Right atrium auricular region (tissue), 2 donors: ENCODE results near the gene MISFA. TPM values are rescaled to one million over a fixed set of nuclear protein-coding genes. Genes with fewer than 3 reads are reported as not detected.
"Not testable (repeated sequence)": the region's sequence is repeated elsewhere in the genome, so short reads cannot be mapped to it uniquely, and the experiment has no call there.

Source experiments
- DNase-seq: peaks from one replicate; pipeline ENCODE4 v3.0.0-alpha.2; 2019; ENCODE audit warnings: low spot score
- H3K27ac ChIP-seq, 2 donors: fragments of 200-600 bp; sonication (generic); 1 replicate in 1 of 2; 2 replicates in 1 of 2; pipeline ENCODE4 v1.5.1; 2016 to 2019
- H3K27me3 ChIP-seq, 2 donors: fragments of 200-600 bp; sonication (generic); one replicate each; pipeline versions ENCODE4 v1.5.1 to v1.6.0; 2017 to 2019
- H3K36me3 ChIP-seq: fragments of 200-600 bp; sonication (generic); one replicate; pipeline ENCODE4 v1.5.1; 2016
- H3K4me1 ChIP-seq, 2 donors: fragments of 200-600 bp; sonication (generic); one replicate each; pipeline versions ENCODE4 v1.5.1 to v1.6.0; 2017 to 2019
- H3K4me3 ChIP-seq, 2 donors: fragments of 200-600 bp; sonication (generic); 1 replicate in 1 of 2; 2 replicates in 1 of 2; pipeline ENCODE4 v1.5.1; 2017 to 2019; ENCODE audit warnings: mild to moderate bottlenecking in 1 of 2, moderate library complexity in 1 of 2
- H3K9me3 ChIP-seq, 2 donors: fragments of 200-600 bp; sonication (generic); one replicate each; pipeline ENCODE4 v1.5.1; 2019
- CTCF ChIP-seq, 2 donors: fragments of 200-600 bp; sonication (generic); IDR thresholded peaks; one replicate each; pipeline ENCODE4 v1.5.1; 2019; ENCODE audit warnings: antibody characterized with exemption in 2 of 2
- total RNA-seq, 2 donors: library from RNA; depleted of rRNA; stranded (reverse); fragments of >200 nt; gene quantifications; one replicate each; pipeline ENCODE4 v1.1.0, GENCODE V29; 2016

The MISFA gene
- total RNA-seq, 2 donors from 2014 or later = 1.3 to 8.3 TPM

GRCh38 chr11:18624161-18624560 is 24.6 kb downstream of the MISFA start:
- Histone ChIP-seq H3K27ac (no peak overlapping the region), H3K4me1 (peaks cover 0 to 9% of the 10 kb centered on the region in 2 donors), H3K9me3 (no peaks in the 10 kb centered on the region), H3K4me3 (no peak overlapping the region), H3K36me3 (no peaks in the 10 kb centered on the region), H3K27me3 (no peaks in the 10 kb centered on the region)
- DNase-seq = no peak
- TF ChIP-seq CTCF (IDR thresholded peaks at IDR 0.05) = no peak

GRCh38 chr11:18632841-18633240 is 33.3 kb downstream of the MISFA start:
- Histone ChIP-seq H3K9me3 (no peaks in the 10 kb centered on the region), H3K4me3 (peak overlapping the region in 1 of 2 donors; percentile 88), H3K4me1 (peaks cover 0 to 17% of the 10 kb centered on the region in 2 donors), H3K27me3 (no peaks in the 10 kb centered on the region), H3K36me3 (no peaks in the 10 kb centered on the region), H3K27ac (peak overlapping the region in 1 of 2 donors; percentile 96)
- DNase-seq = no peak
- no peak for TF ChIP-seq CTCF (IDR thresholded peaks at IDR 0.05)

GRCh38 chr11:18633256-18634139 is 33.9 kb downstream of the MISFA start:
- H3K27ac ChIP-seq = peak overlapping the region; percentile 93 to 96
- H3K27me3 ChIP-seq = no peaks in the 10 kb centered on the region
- no peaks in the 10 kb centered on the region for H3K36me3 ChIP-seq
- no peak for DNase-seq
- peak overlapping the region; percentile 84 to 88 for H3K4me3 ChIP-seq
- no peaks in the 10 kb centered on the region for H3K9me3 ChIP-seq
- H3K4me1 ChIP-seq = peaks cover 0 to 15% of the 10 kb centered on the region in 2 donors
- TF ChIP-seq CTCF (IDR thresholded peaks at IDR 0.05) = no peak

- H3K4me1 ChIP-seq = peaks cover 0 to 15% of the 10 kb centered on the region in 2 donors
- no peaks in the 10 kb centered on the region for H3K36me3 ChIP-seq
- no peaks in the 10 kb centered on the region for H3K9me3 ChIP-seq
- peak; percentile 100 for DNase-seq
- peak within 1 kb of the TSS; percentile 84 to 88 for H3K4me3 ChIP-seq
- TF ChIP-seq CTCF (IDR thresholded peaks at IDR 0.05) = no peak
- H3K27ac ChIP-seq = peak within 1 kb of the TSS; percentile 93 to 96
- H3K27me3 ChIP-seq = no peaks in the 10 kb centered on the region
Observed at GRCh38 chr11:18634140-18635032, 34.8 kb downstream of the MISFA start, which contains the start of gene SPTY2D1. SPTY2D1 (minus strand) TSS chr11:18634342; CDS start chr11:18634257, 85 bp downstream.

GRCh38 chr11:18641677-18642076 is 42.1 kb downstream of the MISFA start:
- Histone ChIP-seq H3K27me3 (no peaks in the 10 kb centered on the region), H3K27ac (no peak overlapping the region), H3K36me3 (no peaks in the 10 kb centered on the region), H3K4me1 (no peaks in the 10 kb centered on the region), H3K4me3 (no peak overlapping the region), H3K9me3 (no peaks in the 10 kb centered on the region)
- TF ChIP-seq CTCF (IDR thresholded peaks at IDR 0.05) = no peak
- no peak for DNase-seq

GRCh38 chr11:18643034-18643433 is 43.4 kb downstream of the MISFA start:
- not testable (repeated sequence) for H3K27ac ChIP-seq, H3K4me3 ChIP-seq, H3K27me3 ChIP-seq, H3K9me3 ChIP-seq, H3K36me3 ChIP-seq, DNase-seq, H3K4me1 ChIP-seq
